B cell (primary cell): ENCODE results near the gene CACNA2D1. TPM values are rescaled to one million over a fixed set of nuclear protein-coding genes. Genes with fewer than 3 reads are reported as not detected.

ENCODE experiments used
- ATAC-seq: fragments of 200-7000 bp; cut with Tn5 transposase; one replicate; pipeline ENCODE4 v1.10.0; 2021; ENCODE audit warnings: low read depth, mild to moderate bottlenecking, moderate number of reproducible peaks, moderate library complexity
- CTCF ChIA-PET: fragments of 350-600 bp; sonication (Branson Sonifier 250); formaldehyde crosslinking; loops from one replicate; lab custom pipeline; 2021; ENCODE audit warnings: antibody characterized with exemption, inconsistent platforms; lab: Charles Lee
- POLR2A ChIA-PET: fragments of 350-600 bp; sonication (Branson Sonifier 250); formaldehyde crosslinking; loops from one replicate; lab custom pipeline; 2021; ENCODE audit warnings: antibody characterized with exemption; lab: Charles Lee
- DNase-seq: peaks from one replicate; pipeline ENCODE4 v3.0.0; 2013
- H2AFZ ChIP-seq: 2 replicates; pipeline ENCODE4 v1.6.1; 2012; ENCODE audit warnings: mild to moderate bottlenecking, low read depth, low read length; ENCODE audit not compliant: insufficient read depth, poor library complexity, severe bottlenecking
- H3K27ac ChIP-seq, 2 donors: 1 replicate in 1 of 2; 2 replicates in 1 of 2; pipeline ENCODE4 v1.5.1; 2012 to 2013; ENCODE audit warnings: low read length in 2 of 2, mild to moderate bottlenecking in 2 of 2, moderate library complexity in 1 of 2
- H3K27me3 ChIP-seq, 4 experiments: fragments of 200-600 bp in 1 of 4; sonication (generic) in 1 of 4; replicated peaks in 1 of 4; 1 replicate in 2 of 4; 2 replicates in 2 of 4; pipeline versions ENCODE4 v1.6.1 to v1.7.0; 2013 to 2016; ENCODE audit warnings: low read length in 3 of 4, mild to moderate bottlenecking in 2 of 4, mixed read lengths in 1 of 4, moderate library complexity in 1 of 4; ENCODE audit not compliant: insufficient read depth in 4 of 4, control insufficient read depth in 3 of 4; ENCODE audit errors: control extremely low read depth in 1 of 4
- H3K36me3 ChIP-seq, 2 experiments: replicated peaks in 1 of 2; 1 replicate in 1 of 2; 2 replicates in 1 of 2; pipeline versions ENCODE4 v1.6.1 to v1.7.1; 2013; ENCODE audit warnings: low read length in 1 of 2; ENCODE audit not compliant: insufficient read depth in 2 of 2, control insufficient read depth in 1 of 2; ENCODE audit errors: control extremely low read depth in 1 of 2, extremely low read depth in 1 of 2
- H3K4me1 ChIP-seq, 2 donors: fragments of 200-600 bp in 1 of 2; sonication (generic) in 1 of 2; 1 replicate in 1 of 2; 2 replicates in 1 of 2; pipeline versions ENCODE4 v1.5.1 to v1.6.1; 2013 to 2017; ENCODE audit warnings: low read length in 2 of 2; ENCODE audit not compliant: control insufficient read depth in 2 of 2, insufficient read depth in 2 of 2
- H3K4me2 ChIP-seq: replicated peaks from 2 replicates; pipeline ENCODE3; 2012; ENCODE audit warnings: mild to moderate bottlenecking, low read depth, low read length; ENCODE audit not compliant: poor library complexity, severe bottlenecking
- H3K4me3 ChIP-seq, 5 experiments: fragments of 200-600 bp in 1 of 5; sonication (generic) in 1 of 5; 1 replicate in 3 of 5; 2 replicates in 2 of 5; pipeline versions ENCODE4 v1.5.1 to v1.7.0; 2011 to 2016; ENCODE audit warnings: low read length in 4 of 5, mild to moderate bottlenecking in 4 of 5, low read depth in 2 of 5, control low read depth in 1 of 5, moderate library complexity in 1 of 5; ENCODE audit not compliant: insufficient read depth in 1 of 5; ENCODE audit errors: control extremely low read depth in 1 of 5, extremely low read depth in 1 of 5
- H3K79me2 ChIP-seq: fragments of 200-600 bp; sonication (generic); one replicate; pipeline ENCODE4 v1.6.0; 2016; ENCODE audit warnings: low read length; ENCODE audit not compliant: control insufficient read depth, insufficient read depth
- H3K9ac ChIP-seq: fragments of 200-600 bp; sonication (generic); 2 replicates; pipeline ENCODE4 v1.6.1; 2017; ENCODE audit warnings: mild to moderate bottlenecking, low read length, moderate library complexity
- H3K9me3 ChIP-seq, 3 donors: one replicate each; pipeline versions ENCODE4 v1.6.1 to v1.7.1; 2013; ENCODE audit warnings: low read length in 2 of 3; ENCODE audit not compliant: control insufficient read depth in 2 of 3, insufficient read depth in 1 of 3; ENCODE audit errors: control extremely low read depth in 1 of 3
- H4K20me1 ChIP-seq: 2 replicates; pipeline ENCODE4 v1.6.0; 2012; ENCODE audit warnings: mild to moderate bottlenecking, low read length; ENCODE audit not compliant: insufficient read depth, control insufficient read depth, poor library complexity, severe bottlenecking
- H3K27ac Mint-ChIP-seq: one replicate; pipeline ENCODE4 v1.8.0; 2021; ENCODE audit warnings: mixed read lengths
- H3K27me3 Mint-ChIP-seq: one replicate; pipeline ENCODE4 v1.8.0; 2021; ENCODE audit warnings: mixed read lengths
- H3K4me1 Mint-ChIP-seq: one replicate; pipeline ENCODE4 v1.8.0; 2021; ENCODE audit warnings: mixed read lengths
- H3K4me3 Mint-ChIP-seq: one replicate; pipeline ENCODE4 v1.8.0; 2021; ENCODE audit warnings: mixed read lengths
- H3K9me3 Mint-ChIP-seq: one replicate; pipeline ENCODE4 v1.8.0; 2022; ENCODE audit warnings: mixed read lengths; ENCODE audit not compliant: insufficient read depth
- EZH2 ChIP-seq: IDR thresholded peaks from 2 replicates; pipeline ENCODE4 v1.6.1; 2012; ENCODE audit warnings: borderline replicate concordance, low read depth, mild to moderate bottlenecking, moderate library complexity, low read length; ENCODE audit not compliant: insufficient read depth, poor library complexity, severe bottlenecking
- WGBS: methylation state at CpG from one replicate; pipeline ENCODE4 v1.1.5; 2013; ENCODE audit warnings: missing lambda C conversion rate; ENCODE audit not compliant: insufficient coverage; 5-methylcytosine and 5-hydroxymethylcytosine counted together
- intact Hi-C: fragments of 100-400 bp; cut with micrococcal nuclease; formaldehyde crosslinking; loops from one replicate; pipeline ENCODE4 v1.10.0; 2022
- polyA plus RNA-seq: library from polyadenylated mRNA; depleted of rRNA; stranded (reverse); fragments of >200 nt; gene quantifications from 2 replicates; pipeline ENCODE4 v1.2.3, GENCODE V29; 2012
- total RNA-seq, 2 donors: library from RNA; stranded (reverse); fragments of 120-200 nt in 1 of 2; gene quantifications; 1 replicate in 1 of 2; 2 replicates in 1 of 2; pipeline versions ENCODE4 v1.2.3 to v1.2.4, GENCODE V29; 2013 to 2022
- TF ChIP-seq, protein P1 (sequence below): fragments of 200-600 bp; IDR thresholded peaks from one replicate; pipeline ENCODE4 v1.8.0; 2022; ENCODE audit warnings: antibody characterized with exemption, mild to moderate bottlenecking

Gene CACNA2D1
- total and polyA plus RNA-seq, 2 donors (not counting 1 experiment from before 2014, with no cell fraction given): not detected

DNA sequence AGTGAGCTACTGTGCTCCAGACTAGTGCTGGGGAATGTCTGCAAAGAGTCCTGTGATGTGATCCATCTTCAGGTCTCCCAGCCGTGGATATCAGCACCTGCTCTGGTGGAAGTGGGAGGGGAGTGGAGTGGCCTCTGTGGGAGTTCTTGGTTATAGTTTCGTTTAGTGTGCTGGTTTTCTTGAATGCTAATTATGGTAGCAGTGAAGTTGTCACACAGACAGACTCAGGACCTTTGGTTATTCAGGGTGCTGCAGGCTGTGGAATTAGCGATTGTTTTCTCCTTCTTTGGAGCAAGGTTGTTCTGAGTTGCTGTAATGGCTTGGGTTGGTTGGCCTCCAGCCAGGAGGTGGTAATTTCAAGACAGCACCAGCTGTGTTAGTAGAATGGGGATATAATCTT, 541.0 kb downstream of the CACNA2D1 start:
- Mint-ChIP-seq H3K9me3 (peaks cover 2% of the 10 kb centered on the region), H3K27me3 (no peaks in the 10 kb centered on the region), H3K4me3 (no peak overlapping the region), H3K4me1 (peaks cover 11% of the 10 kb centered on the region), H3K27ac (no peak overlapping the region)
- DNase-seq (no peak), ATAC-seq (no peak)
- CTCF ChIA-PET: no interaction called here
- TF ChIP-seq EZH2: no peak
- TF ChIP-seq, protein P1, sequence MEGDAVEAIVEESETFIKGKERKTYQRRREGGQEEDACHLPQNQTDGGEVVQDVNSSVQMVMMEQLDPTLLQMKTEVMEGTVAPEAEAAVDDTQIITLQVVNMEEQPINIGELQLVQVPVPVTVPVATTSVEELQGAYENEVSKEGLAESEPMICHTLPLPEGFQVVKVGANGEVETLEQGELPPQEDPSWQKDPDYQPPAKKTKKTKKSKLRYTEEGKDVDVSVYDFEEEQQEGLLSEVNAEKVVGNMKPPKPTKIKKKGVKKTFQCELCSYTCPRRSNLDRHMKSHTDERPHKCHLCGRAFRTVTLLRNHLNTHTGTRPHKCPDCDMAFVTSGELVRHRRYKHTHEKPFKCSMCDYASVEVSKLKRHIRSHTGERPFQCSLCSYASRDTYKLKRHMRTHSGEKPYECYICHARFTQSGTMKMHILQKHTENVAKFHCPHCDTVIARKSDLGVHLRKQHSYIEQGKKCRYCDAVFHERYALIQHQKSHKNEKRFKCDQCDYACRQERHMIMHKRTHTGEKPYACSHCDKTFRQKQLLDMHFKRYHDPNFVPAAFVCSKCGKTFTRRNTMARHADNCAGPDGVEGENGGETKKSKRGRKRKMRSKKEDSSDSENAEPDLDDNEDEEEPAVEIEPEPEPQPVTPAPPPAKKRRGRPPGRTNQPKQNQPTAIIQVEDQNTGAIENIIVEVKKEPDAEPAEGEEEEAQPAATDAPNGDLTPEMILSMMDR: no peak
- WGBS: 54% methylated on average over 3 of the region's 3 CpGs
- no peaks in the 10 kb centered on the region for H4K20me1 ChIP-seq
- H3K79me2 ChIP-seq: no peaks in the 10 kb centered on the region
- POLR2A ChIA-PET: no interaction called here
- H3K4me2 ChIP-seq: no peak overlapping the region
- H3K27ac ChIP-seq: no peak overlapping the region
- H3K9ac ChIP-seq: no peak overlapping the region
- intact Hi-C loops: no loop called here
- H3K4me1 ChIP-seq: no peaks in the 10 kb centered on the region
- H3K36me3 ChIP-seq: no peaks in the 10 kb centered on the region
- peaks cover 0 to 3% (median 0%) of the 10 kb centered on the region in 3 donors for H3K9me3 ChIP-seq
- H2AFZ ChIP-seq: no peak overlapping the region
- no peaks in the 10 kb centered on the region for H3K27me3 ChIP-seq
- H3K4me3 ChIP-seq: no peak overlapping the region
